Measurements from ENCODE around the gene TMCC1. TPM values are rescaled to one million over a fixed set of nuclear protein-coding genes. Genes with fewer than 3 reads are reported as not detected.
A peak's percentile ranks its signal among the peaks of the same experiment; 100 is the strongest.

TMCC1 gene
- total RNA-seq, 1 experiment from 2014 or later = 6.2 TPM

DNA sequence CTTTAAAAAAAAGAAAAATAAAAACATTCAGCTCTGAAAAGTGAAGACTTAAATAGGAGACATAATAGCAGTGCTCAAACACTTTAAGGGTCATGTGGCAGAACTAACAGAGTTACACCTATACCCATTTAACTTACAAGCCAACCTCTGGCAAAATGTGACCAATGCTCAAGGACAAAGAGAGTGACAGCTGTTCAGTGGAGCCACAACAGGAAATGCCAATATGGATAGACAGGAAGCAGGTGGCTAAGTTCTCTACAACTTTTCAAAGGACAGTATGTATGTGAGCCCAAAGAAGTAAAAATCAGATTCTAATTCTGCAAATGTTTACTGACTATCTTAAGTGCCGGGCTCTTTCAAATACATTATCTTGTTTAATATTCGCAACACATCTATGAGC lies 3.4 kb downstream of the TMCC1 start:
- Histone ChIP-seq H3K27ac (ENCODE audit: low read length) (no peak overlapping the region), H3K9me3 (ENCODE audit: low read length) (no peaks in the 10 kb centered on the region), H3K4me1 (ENCODE audit: insufficient read depth, low read length) (peaks cover 31% of the 10 kb centered on the region), H3K4me2 (ENCODE audit: low read length) (no peak overlapping the region), H3K9ac (ENCODE audit: low read length) (no peak overlapping the region), H3K4me3 (ENCODE audit: low read length) (no peak overlapping the region), H3F3A (ENCODE audit: low read length, unreplicated experiment) (peaks cover 4% of the 10 kb centered on the region), H4K20me1 (ENCODE audit: low read length) (peaks cover 8% of the 10 kb centered on the region; the same call in 1 of the 2 replicates), H2AFZ (ENCODE audit: low read length) (no peak overlapping the region), H3K9me2 (replicated peaks; ENCODE audit: low read length) (no peaks in the 10 kb centered on the region), H3K36me3 (ENCODE audit: low read depth, low read length) (no peaks in the 10 kb centered on the region), H3K79me2 (ENCODE audit: low read length) (peaks cover 61% of the 10 kb centered on the region), H3K27me3 (ENCODE audit: low read length) (no peaks in the 10 kb centered on the region)
- CTCF ChIA-PET = interaction anchor here (0.6 to 0.8 kb wide), 2 partner anchors 24 to 62 kb away, joined by 3 read pairs; no protein-coding TSS in a partner anchor
- POLR2A ChIA-PET (ENCODE audit: unreplicated experiment) = no interaction called here
- ATAC-seq (no peak), DNase-seq (no peak)
- TF ChIP-seq, protein P1, sequence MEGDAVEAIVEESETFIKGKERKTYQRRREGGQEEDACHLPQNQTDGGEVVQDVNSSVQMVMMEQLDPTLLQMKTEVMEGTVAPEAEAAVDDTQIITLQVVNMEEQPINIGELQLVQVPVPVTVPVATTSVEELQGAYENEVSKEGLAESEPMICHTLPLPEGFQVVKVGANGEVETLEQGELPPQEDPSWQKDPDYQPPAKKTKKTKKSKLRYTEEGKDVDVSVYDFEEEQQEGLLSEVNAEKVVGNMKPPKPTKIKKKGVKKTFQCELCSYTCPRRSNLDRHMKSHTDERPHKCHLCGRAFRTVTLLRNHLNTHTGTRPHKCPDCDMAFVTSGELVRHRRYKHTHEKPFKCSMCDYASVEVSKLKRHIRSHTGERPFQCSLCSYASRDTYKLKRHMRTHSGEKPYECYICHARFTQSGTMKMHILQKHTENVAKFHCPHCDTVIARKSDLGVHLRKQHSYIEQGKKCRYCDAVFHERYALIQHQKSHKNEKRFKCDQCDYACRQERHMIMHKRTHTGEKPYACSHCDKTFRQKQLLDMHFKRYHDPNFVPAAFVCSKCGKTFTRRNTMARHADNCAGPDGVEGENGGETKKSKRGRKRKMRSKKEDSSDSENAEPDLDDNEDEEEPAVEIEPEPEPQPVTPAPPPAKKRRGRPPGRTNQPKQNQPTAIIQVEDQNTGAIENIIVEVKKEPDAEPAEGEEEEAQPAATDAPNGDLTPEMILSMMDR (conservative IDR thresholded peaks at IDR 0.05; ENCODE audit: low read depth, low read length) = no peak
- TF ChIP-seq EZH2phosphoT487 (IDR thresholded peaks at IDR 0.05; ENCODE audit: borderline replicate concordance, low read length) = no peak
- TF ChIP-seq EZH2 (IDR thresholded peaks at IDR 0.05; ENCODE audit: low read length, unreplicated experiment) = no peak
- BruUV-seq (replicated peaks) = no TSS peak
- intact Hi-C loops (cut with micrococcal nuclease) = loop anchor here (5.0 kb wide), 1 partner anchor 63 kb away; no protein-coding TSS in a partner anchor

DNA sequence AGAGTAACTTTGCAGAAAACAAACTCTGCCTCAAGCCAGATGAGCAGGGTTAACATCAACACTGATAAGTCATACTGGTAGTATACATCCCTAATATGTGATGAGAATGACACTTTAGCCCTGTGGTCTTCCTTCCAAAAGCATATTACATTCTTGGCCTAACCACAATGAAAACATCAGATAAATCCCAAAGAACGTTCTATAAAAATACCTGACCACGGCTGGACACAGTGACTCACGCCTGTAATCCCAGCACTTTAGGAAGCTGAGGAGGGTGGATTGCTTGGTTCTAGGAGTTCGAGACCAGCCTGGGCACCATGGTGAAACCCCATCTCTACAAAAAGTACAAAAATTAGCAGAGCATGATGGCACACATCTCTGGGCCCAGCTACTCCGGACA lies 4.7 kb downstream of the TMCC1 start:
- Histone ChIP-seq H3K79me2 (ENCODE audit: low read length) (peaks cover 56% of the 10 kb centered on the region), H3K9ac (ENCODE audit: low read length) (no peak overlapping the region)
- peak; percentile 57 for ATAC-seq

GRCh38 chr3:129881261-129881660 lies 12.2 kb downstream of the TMCC1 start:
- Histone ChIP-seq H3K4me1 (ENCODE audit: insufficient read depth, low read length) (no peaks in the 10 kb centered on the region; the same call in 1 of the 2 replicates), H3K27me3 (ENCODE audit: low read length) (no peaks in the 10 kb centered on the region), H3F3A (ENCODE audit: low read length, unreplicated experiment) (no peaks in the 10 kb centered on the region), H3K36me3 (ENCODE audit: low read depth, low read length) (no peaks in the 10 kb centered on the region), H3K27ac (ENCODE audit: low read length) (no peak overlapping the region), H3K79me2 (ENCODE audit: low read length) (peaks cover 10% of the 10 kb centered on the region; the same call in 1 of the 2 replicates), H3K9me3 (ENCODE audit: low read length) (no peaks in the 10 kb centered on the region), H3K4me3 (ENCODE audit: low read length) (no peak overlapping the region), H3K4me2 (ENCODE audit: low read length) (no peak overlapping the region), H3K9ac (ENCODE audit: low read length) (no peak overlapping the region), H3K9me2 (replicated peaks; ENCODE audit: low read length) (no peaks in the 10 kb centered on the region), H2AFZ (ENCODE audit: low read length) (no peak overlapping the region), H4K20me1 (ENCODE audit: low read length) (no peaks in the 10 kb centered on the region)
- BruUV-seq (replicated peaks) = no TSS peak
- DNase-seq (no peak), ATAC-seq (peak; percentile 24; the same call in 1 of the 2 replicates)
- intact Hi-C loops (cut with micrococcal nuclease) = no loop called here
- TF ChIP-seq EZH2phosphoT487 (IDR thresholded peaks at IDR 0.05; ENCODE audit: borderline replicate concordance, low read length) (no peak), EZH2 (IDR thresholded peaks at IDR 0.05; ENCODE audit: low read length, unreplicated experiment) (no peak)
- TF ChIP-seq, protein P1 (conservative IDR thresholded peaks at IDR 0.05; ENCODE audit: low read depth, low read length) = no peak
- POLR2A ChIA-PET (ENCODE audit: unreplicated experiment) = no interaction called here
- CTCF ChIA-PET = no interaction called here

More for the DNA sequence above, 4.7 kb downstream of the TMCC1 start:
- no TSS peak for BruUV-seq (replicated peaks)
- peak; percentile 86 for DNase-seq
- Histone ChIP-seq H3K27ac (ENCODE audit: low read length) (peak overlapping the region; percentile 11; the same call in 1 of the 2 replicates), H3K27me3 (ENCODE audit: low read length) (no peaks in the 10 kb centered on the region), H2AFZ (ENCODE audit: low read length) (no peak overlapping the region), H3K4me3 (ENCODE audit: low read length) (no peak overlapping the region), H3K4me2 (ENCODE audit: low read length) (peak overlapping the region; percentile 10; the same call in 1 of the 2 replicates), H3K9me2 (replicated peaks; ENCODE audit: low read length) (no peaks in the 10 kb centered on the region), H3K4me1 (ENCODE audit: insufficient read depth, low read length) (peaks cover 31% of the 10 kb centered on the region), H3K36me3 (ENCODE audit: low read depth, low read length) (no peaks in the 10 kb centered on the region), H3K9me3 (ENCODE audit: low read length) (no peaks in the 10 kb centered on the region), H4K20me1 (ENCODE audit: low read length) (peaks cover 8% of the 10 kb centered on the region; the same call in 1 of the 2 replicates), H3F3A (ENCODE audit: low read length, unreplicated experiment) (peaks cover 4% of the 10 kb centered on the region)
- intact Hi-C loops (cut with micrococcal nuclease) = no loop called here
- POLR2A ChIA-PET (ENCODE audit: unreplicated experiment) = no interaction called here
- CTCF ChIA-PET = no interaction called here
- TF ChIP-seq EZH2 (IDR thresholded peaks at IDR 0.05; ENCODE audit: low read length, unreplicated experiment) = no peak
